ENCODE measurements around the gene TPM1.

The TPM1 gene

DNA sequence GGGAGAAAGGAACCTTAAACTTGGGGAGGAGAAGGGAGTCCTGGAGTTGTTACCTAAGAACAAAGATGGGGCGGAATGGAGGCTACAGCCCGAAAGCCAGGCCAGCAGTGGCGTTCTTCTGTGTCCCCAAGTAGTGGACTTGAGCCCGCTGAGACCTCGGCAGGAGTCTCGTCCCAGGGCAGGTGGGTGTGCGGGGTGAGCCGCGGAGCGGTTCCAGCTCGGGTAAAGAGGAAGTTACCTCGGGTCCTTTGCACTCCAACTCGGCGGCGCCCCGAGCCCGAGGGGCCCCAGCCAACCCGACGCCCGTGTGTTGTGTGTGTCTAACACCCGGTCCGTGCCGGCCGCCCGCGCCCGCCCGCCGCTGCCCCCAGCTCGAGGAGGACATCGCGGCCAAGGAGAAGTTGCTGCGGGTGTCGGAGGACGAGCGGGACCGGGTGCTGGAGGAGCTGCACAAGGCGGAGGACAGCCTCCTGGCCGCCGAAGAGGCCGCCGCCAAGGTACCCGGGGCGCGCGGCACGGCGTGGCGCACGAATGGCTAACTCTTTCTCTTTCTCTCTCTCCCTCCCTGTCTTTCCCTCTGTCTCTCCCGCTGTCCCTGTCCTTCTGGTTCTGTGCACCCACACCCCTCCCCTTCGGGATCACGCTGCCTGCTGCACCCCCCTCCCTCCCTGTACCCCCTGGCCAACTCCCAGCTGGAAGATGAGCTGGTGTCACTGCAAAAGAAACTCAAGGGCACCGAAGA lies 959 bp downstream of the TPM1 start:
- DNase-seq = no peak

DNA sequence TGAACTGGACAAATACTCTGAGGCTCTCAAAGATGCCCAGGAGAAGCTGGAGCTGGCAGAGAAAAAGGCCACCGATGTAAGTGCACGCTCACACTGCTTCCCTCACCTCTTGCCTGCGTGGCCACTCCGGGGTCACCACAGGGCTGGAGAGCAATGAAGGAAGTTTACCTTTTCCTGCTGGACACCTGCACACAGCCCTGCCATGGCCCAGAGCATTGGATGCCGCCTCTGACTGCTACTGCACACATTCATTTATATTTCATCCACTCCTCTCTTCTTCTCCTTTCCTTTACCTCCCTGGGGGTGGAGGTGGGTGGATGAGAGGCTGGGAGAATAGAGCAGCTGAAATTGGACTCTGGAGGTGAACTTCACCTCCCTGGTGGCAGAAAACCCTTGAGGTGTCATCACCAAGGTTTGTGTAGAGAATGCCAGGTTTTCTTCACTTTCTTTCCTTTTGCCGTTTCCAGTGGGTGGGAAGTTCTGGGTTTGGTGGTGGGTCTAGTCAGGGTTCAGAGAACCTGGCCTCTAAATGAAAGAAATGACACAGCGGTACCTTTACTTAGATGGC lies 1.6 kb downstream of the TPM1 start:
- DNase-seq = no peak

DNA sequence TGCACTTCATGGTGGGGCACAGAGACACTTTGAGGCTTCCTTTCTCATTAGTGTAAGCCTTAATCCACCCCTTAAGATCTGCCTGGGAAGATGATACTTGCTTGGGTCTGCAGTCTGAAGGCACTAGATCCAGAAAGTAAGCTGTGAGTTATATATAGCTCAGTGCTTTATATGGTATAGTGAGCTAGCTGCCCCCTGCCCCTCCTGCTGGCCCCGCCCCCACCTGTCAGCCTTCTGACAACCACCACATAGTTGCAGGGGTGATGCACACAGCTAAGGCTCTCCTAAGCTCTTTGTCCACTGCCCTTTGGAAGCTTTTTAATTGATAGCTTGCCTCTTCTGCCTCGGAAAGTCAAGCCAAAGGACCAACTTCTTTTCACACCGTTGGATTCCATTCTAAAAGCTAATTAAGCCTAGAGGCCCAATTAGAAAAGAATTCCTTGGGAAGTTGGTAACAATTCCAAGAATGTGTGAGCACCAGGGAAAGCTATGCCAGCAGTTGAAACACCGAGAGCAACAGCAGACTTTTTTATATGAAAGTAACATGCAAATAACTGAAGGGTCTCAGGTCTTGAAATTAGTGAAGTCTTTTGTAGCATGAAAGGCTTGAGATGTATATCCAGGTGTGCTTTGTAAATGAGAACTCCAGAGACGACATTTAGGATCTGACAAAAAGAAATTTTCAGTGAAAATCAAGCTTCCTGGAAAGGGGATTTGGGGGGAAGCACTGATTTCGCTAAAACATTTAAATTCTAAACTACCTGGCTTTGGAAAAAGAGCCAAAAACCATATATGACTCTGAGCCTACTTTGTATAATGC lies 2.3 kb downstream of the TPM1 start:
- DNase-seq = no peak

DNA sequence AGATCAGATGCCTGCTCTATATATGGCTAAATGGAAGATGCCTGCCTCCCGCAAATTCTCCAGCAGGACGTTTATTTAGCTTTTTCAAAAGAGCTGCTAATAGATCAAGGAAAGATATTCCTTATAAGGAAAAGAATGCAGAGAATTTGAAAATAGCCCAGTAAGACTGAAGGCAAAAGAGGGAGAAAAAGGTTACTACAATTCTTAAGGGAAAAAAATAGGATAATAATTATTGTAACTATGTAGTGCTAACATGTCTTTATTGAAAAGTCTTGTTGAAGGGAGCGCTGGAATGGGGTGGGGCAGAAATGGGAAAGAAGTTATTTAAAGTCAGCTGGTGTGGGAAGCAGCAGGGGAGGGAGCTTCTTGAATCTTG lies 2.9 kb downstream of the TPM1 start:
- DNase-seq = no peak

DNA sequence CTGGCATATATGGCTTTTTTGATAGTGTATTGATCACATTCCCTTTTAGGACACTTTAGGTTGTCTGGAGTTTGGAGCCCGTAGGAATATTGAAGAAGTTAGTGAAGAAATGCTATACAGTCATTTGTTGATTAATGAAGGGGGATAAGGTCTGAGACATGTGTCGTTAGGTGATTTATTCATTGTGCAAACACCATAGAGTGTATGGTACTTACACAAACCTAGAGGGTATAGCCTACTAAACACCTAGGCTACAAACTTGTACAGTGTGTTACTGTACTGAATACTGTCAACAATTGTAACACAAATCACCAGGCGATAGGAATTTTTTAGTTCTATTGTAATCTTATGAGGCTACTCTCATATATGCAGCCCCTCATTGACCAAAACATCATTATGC lies 3.3 kb downstream of the TPM1 start:
- no peak for DNase-seq

DNA sequence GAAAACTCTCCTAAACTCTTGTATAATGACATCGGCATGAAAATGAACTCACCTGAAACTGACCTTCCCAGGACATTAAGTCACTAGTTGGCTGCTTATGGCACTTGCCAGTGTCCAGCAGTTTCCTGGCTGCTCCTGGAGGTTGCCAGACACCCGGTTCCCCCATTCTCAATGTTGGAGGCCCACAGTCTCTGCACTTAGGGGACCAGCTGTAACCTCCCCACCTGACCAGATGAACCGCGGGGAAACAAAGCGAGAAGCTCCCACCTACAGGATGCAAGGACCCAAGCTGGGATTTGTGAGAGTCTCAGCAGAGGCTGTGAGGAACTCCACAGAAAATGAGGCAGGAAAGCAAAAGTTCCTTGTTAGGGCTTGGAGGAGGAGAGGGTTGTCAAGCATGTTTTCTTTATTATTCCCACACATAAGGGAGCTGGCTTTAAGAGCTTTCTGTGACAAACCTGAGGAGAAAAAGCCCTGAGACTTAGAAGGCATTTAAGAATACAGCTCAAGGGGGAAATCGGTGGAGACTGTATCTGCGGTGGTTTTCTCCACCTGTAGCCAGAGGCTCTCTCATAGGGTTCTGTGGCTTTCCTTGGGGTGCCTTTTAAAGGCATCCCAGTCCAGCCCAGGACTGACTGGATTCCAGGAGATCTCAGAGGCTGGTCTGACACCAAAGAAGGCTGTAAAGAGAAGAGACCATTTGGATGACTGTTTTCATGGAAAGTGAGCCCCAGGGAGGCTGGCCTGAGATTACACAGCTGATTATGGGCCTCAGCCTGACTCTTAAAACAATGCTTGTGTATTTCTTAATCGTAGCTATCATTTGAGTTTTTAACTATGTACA lies 4.6 kb downstream of the TPM1 start:
- DNase-seq = no peak

DNA sequence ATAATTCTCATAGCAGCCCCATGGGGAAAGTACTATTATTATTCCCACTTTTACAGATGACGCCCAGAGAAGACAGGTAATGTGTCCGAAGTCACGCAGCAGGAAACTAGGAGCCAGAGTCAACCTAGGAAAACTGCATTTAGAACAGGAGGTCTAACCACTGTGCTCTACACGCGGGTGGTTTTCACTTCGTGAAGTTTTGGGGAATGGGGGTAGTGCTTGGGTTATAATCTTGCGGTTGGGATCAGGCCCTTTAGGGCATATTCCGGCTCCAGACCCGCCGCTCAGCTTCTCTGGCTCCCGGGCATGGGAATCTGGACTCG lies 5.2 kb downstream of the TPM1 start:
- DNase-seq = no peak

DNA sequence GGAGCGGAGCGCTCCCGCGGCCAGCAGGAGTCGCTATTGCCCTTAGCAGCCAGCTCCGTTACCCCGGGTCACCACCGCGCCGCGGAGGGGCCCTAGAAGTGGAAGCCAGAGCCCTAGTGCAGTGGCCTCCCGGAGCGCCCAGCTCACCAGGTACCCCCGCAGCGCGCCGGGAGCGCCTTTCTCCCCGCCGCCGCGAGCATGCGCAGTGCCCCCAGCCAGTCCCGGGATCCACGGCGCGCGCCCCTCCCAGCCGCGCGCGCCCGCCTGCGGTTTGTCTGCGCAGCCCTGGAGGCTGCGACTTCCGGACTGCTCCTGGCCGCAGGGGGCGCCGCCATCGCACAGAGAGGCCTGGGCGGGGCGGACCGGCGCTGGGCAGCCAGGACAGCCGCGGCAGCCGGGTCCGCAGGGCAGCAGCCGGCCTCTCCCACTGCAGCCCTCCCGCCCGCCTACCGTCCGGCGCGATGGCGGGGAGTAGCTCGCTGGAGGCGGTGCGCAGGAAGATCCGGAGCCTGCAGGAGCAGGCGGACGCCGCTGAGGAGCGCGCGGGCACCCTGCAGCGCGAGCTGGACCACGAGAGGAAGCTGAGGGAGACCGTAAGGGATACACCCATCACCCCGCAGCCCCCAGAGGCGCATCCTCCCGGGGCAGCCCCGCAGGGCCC lies 5.7 kb downstream of the TPM1 start:
- peak; percentile 93 for DNase-seq

DNA sequence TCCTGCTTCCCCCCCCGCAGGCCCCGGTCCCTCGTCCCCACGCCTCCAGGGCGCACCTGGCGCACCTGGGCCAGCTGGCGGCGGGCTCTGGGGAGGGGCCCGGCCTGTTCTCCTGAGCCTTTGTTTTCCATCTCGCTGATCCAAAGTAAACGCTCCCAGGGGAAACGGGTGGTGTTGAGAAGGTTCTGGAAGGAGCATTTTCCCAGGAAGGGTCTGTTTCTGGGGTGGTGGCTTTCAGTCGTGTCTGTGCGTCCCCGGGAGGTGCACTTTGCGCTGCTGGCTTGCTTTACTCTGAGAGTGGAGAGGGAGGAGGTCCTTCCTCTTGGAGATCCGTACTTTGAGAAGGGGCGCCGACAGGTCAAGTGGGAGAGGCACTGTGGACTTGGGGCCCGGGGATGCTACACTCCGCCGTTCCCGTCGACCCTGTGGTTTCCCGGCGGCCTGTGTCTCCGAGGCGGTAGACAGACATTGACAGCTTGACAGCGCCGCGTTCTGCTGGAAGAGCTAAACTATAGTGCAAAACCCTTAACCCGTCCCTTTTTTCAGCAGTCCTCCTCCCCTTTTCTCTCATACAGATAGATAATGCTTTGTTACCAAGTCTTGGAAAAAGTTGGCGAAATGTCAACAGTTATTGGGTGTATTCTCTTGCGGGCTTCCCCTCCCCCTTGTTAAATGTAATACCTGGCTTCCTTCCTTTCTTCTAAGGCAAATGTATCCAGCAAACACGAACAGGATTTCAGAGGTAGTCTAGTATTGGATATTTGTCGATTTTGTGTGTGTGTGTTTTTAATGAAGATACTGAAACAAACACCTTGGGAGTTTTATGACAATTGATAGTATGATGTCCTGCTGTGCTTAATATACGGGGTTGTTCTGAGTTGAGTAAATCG lies 6.5 kb downstream of the TPM1 start:
- DNase-seq = peak; percentile 75

DNA sequence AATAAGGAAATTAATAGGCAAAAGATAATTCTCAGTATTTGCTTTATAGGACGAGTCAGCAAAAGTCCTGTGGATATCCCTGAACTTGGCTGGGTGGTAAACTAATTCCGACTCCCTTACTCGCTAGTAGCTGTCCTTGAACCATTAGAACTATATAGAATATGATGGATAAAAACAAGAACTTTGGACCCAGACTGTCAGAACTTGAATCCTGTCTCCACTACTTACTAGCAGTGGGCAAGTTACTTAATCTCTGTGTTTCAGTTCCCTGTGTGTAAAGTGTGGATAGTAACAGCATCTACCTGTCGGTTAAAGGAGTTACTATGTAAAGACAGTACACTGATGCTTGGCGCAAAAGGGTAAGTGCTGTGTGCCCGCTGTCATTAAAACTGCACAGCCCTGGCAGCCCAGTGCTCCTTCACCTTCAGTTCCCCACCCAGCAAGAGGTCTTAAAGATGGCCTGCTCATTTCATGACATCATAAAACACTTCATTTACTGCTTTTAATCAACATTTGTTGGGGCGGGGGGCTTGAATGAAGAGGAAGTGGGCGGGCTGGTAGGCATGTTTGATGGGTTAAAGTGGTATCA lies 7.3 kb downstream of the TPM1 start:
- DNase-seq = no peak

DNA sequence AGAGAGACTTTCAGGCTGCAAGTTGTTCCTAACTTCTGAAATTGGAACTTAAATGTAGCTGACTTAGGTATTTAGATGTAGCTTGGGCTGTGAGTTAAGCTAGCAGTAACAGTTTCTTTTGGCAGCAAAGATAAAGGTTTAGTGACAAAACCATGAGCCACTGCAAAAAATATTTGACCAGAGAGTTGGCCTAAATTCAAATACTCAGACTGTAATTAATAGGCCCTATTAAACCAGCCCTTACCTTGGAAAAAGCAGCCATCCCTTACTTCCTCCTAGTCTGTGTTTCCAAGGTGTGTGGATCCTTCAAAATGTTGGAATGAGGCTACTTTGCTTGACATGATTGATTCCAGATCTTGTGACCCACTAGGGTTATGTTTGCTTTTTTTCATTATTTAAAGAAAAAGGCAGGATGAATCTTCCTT lies 8.2 kb downstream of the TPM1 start:
- no peak for DNase-seq

DNA sequence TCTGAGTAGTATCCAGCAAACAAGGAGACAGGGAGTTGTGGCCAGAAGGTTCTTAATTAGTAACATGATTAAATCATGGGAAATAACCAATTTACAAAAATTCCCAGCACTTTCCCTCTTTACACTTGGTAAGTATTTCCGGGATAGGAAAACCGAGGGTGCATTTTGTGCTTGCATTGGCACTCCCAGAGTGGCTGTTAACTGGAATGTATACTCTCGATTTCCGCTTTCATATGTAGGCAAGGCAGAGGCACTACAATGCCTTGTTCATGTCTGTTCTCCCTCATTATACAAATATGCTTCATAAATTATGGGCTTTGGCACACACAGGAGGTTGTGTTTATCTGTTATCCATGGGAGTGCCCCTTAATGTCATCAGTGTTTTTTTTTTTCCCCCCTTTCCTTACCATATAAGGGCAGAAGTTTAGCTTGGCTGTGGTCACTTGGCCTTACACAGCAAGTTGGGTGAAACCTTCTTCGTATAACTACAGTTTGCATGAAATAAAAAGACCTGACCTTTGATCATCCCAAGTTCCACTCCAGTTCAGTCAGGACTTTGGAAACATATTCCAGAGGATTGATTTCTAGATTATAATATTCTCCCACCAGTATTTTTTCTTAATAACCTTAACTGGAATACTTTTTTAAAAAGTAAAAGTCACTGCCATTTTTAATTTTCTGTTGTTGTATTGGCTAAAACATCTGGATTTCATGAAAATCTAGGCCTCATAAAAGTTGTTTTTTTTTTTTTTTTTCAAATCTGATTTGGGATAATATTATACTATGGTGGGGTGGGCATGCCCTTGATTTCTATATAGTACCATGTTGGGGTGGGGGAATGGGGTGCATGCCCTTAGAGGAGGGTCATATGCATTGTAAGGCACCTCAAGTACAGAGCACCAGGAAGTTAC lies 8.9 kb downstream of the TPM1 start:
- DNase-seq = no peak

DNA sequence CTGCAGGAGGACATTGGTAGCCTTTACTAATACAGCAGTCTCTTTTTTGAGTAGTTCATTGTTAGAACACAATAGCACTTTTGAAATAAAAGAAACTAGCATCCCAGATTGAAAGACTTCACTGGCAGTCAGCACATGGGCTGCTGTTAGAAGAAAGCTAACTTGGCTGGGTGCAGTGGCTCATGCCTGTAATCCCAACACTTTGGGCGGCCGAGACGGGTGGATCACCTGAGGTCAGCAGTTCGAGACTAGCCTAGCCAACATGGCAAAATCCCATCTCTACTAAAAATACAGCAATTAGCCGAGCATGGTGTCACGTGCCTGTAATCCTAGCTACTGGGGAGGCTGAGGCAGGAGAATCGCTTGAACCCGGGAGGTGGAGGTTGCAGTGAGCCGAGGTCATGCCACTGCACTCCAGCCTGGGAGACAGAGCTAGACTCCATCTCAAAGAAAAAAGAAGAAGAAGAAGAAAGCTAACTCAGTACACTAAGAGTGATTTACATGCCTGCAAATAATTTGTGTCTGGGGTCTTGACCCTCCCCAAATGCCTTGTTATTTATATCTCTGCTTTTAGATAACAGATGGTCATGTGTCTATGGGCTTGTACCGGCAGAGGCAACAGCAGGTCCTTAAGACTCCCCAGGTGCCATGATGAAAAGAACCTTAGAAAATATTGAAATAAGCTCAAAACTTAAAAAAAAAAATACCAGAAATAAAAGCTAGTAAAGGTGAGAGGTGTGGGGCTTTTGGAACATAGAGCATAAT lies 9.7 kb downstream of the TPM1 start:
- DNase-seq = no peak

DNA sequence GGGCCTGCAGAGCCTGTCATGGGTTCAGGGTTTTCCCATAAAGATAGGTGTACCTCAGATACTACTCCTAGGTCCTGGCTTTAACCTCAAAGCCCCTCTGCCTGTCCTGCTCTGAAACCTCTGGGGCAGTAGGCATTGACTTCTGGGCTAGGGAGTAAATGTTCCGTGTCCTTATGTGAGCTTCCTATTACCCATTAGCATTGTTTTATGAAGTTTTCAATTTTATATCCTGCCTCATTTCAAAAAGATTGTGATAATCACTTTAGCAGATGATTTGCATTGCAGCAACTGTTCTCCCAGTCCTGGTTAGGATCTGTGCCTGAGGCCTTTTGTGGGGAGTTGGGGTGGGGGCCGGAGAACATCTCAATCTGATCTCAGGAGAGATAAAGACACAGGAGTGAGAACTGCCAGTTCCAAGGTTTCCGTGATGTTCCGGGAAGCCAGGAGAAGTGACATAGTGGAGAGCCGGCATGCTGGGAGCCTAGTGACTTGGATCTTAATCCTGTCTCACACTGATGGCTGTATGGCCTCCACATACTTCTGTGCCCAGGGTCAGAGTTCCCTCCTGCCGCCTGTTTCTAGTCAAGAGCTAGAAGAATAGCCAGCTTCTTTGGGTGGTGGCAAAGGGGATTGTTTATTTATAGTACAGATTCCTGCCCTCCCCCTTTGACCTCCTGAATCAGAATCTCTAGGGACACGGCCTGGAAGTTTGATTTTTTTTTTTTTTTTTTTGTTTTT lies 10.6 kb downstream of the TPM1 start:
- DNase-seq = no peak

DNA sequence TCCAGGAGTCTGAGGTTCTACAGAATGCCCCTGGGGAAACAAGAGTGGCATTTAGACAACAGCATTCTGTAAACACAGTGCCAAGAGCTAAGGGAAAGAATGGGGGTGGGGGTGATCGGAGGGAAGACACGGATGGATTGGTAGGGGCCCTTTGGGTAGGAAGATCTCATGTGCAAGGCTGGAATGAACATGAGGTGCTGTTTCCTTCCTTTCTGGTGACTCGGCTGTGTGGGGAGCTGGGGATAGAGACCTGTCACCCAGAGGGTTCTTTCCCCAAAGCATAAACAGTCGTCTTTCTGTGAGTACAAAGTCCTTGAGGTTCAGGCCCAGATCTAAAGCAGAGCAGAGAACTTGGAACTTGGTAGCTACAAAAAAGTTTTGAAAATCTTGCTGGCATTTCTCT lies 11.7 kb downstream of the TPM1 start:
- DNase-seq = no peak

DNA sequence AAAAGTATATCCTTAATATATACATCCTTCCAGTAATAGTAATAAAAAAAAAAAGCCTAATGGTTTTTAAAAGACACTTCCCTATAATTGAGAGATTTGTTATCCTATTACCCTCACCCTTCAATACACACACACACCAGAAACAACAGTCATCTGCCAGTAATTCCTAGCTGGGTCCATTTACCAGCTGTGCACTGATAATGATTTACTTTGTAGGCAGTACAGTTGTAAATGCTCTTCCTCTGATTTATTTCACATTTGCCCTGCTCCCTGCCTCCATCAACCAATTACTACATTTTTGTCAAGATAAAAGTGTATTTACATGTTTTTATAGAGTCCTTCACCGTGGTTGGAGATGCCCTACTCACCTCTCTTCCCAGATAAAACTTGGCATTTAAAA lies 12.4 kb downstream of the TPM1 start:
- no peak for DNase-seq

DNA sequence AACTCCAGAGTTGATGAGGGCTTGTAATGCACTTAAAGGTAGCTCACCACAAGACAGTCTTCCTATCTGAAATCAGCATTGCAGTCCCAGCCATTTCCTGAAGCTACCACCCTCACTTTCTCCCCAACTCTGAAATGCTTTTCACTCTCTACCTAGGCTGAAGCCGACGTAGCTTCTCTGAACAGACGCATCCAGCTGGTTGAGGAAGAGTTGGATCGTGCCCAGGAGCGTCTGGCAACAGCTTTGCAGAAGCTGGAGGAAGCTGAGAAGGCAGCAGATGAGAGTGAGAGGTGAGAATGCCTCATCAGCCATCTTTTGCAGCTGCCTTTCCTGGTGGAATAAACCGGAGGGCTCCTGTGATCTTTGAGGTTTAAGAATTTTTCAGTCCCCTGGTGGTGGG lies 14.3 kb downstream of the TPM1 start:
- peak; percentile 65 for DNase-seq

DNA sequence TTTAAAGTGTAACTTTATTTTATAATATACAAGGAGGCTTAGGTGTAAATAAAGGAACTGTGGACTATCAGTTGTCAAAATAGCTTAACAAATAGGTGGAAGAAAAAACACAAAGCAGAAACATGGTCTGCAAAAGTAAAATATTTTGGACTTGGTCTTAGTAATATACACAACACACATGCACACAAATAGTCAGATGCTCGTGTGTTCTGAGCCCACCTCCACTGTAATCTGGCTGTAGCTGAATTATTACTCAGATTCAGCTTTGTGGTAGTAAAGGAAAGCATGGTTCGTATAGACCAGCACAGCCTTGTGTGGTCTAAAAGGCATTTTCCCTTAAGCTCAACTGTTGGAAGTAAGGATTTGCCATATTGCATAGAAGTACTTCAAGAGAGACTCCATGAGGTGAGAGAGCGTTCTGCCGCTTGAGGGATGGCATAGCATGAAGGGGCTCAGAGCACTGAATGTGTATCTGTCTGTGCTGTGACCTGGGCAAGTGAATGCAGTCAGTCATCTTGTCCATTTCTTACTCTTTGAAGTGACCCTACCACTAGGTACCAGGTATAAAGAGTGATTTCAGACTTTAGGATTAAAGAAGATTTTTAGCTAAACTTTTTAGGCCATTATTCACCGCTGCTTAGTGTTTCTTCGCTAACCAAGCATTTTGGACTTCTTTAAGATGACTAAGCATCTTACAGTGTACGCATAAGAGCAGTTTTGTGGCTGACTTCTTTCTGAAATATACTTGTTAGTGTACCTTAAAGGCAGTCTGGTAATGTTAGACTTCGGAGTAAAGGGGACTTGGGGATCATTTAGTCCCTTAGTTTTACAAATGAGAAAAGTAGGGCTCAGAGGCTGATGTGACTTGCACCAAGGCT lies 15.2 kb downstream of the TPM1 start:
- no peak for DNase-seq
